H1 (cell line): ENCODE measurements around the gene NSUN7. TPM values are rescaled to one million over a fixed set of nuclear protein-coding genes. Genes with fewer than 3 reads are reported as not detected.

ENCODE experiments used
- CBX5 ChIP-seq: fragments of 300-800, 300-1000 bp; sonication (generic); IDR thresholded peaks from 2 replicates; pipeline ENCODE4 v1.7.1; 2016; ENCODE audit warnings: antibody characterized with exemption, low read length, low read depth
- KDM1A ChIP-seq: fragments of 200-600, 300-600 bp; sonication (generic); IDR thresholded peaks from 2 replicates; pipeline ENCODE4 v1.7.1; 2016; ENCODE audit warnings: mild to moderate bottlenecking, low read length, borderline replicate concordance
- RAD21 ChIP-seq, 2 experiments: IDR thresholded peaks in 1 of 2; conservative IDR thresholded peaks in 1 of 2; 2 replicates each; pipeline ENCODE4 v1.6.1; 2011; ENCODE audit warnings: low read depth in 2 of 2, low read length in 2 of 2, improper control_type of control experiment in 1 of 2, inconsistent platforms in 1 of 2, mild to moderate bottlenecking in 1 of 2, moderate library complexity in 1 of 2
- polyA plus RNA-seq, 7 experiments: library from polyadenylated mRNA; depleted of rRNA in 3 of 7; stranded (reverse) in 5 of 7; unstranded in 2 of 7; fragments of >200 nt in 5 of 7; fragments of 200-250 nt in 2 of 7; gene quantifications; 1 replicate in 5 of 7; 2 replicates in 1 of 7; 4 replicates in 1 of 7; pipeline versions ENCODE4 v1.2.1 to v1.2.3, GENCODE V29; 2011 to 2013; ENCODE audit warnings: missing spikeins in 2 of 7, mixed read lengths in 2 of 7
- total RNA-seq: library from RNA; stranded (reverse); fragmentation: NEBNext Ultra II Directional; extraction: Animal tissue kit (Norgen Biotek cat#: 25700); gene quantifications from 2 replicates; pipeline ENCODE4 v1.2.1, GENCODE V29; 2021

NSUN7 gene
- total and polyA plus RNA-seq, 2 of the 8 experiments (the other 6 are each of a cell fraction or from before 2014, with no cell fraction given) = 8.8 to 24.4 TPM

GRCh38 chr4:40826821-40827220, 77.1 kb downstream of the NSUN7 start (continued):
- TF ChIP-seq RAD21 (IDR thresholded peaks at IDR 0.05 in 1 of 2, conservative IDR thresholded peaks at IDR 0.05 in 1 of 2; ENCODE audit: low read depth in 2 of 2, low read length in 2 of 2) (no peak), KDM1A (no peak), CBX5 (no peak)
